NB4 (cell line): ENCODE results near the gene OBSCN.

Experiments used
- MYC ChIP-seq: IDR thresholded peaks from 2 replicates; pipeline ENCODE4 v1.6.1; 2011; ENCODE audit warnings: low read depth, low read length
- POLR2A ChIP-seq: IDR thresholded peaks from 2 replicates; pipeline ENCODE4 v1.6.1; 2011; ENCODE audit warnings: mild to moderate bottlenecking; ENCODE audit not compliant: insufficient read length; ENCODE audit errors: extremely low read depth

GRCh38 chr1:228336308-228337030 lies 128.6 kb downstream of the OBSCN start:
- TF ChIP-seq POLR2A (no peak), MYC (no peak)
